ENCODE results near the gene TMEM91.

- TF ChIP-seq CTCF (IDR thresholded peaks at IDR 0.05; ENCODE audit: low read depth, low read length), result no peak
- TF ChIP-seq POLR2A (IDR thresholded peaks at IDR 0.05; ENCODE audit: extremely low read depth, insufficient read length), result no peak
- no peak for TF ChIP-seq MYC (IDR thresholded peaks at IDR 0.05; ENCODE audit: low read depth, low read length)
- TF ChIP-seq, protein P1, sequence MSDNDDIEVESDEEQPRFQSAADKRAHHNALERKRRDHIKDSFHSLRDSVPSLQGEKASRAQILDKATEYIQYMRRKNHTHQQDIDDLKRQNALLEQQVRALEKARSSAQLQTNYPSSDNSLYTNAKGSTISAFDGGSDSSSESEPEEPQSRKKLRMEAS (IDR thresholded peaks at IDR 0.05; ENCODE audit: low read depth, low read length), result peak; percentile 63; the same call in 1 of the 2 replicates
These were observed 24.7 kb upstream of the TMEM91 start for GRCh38 chr19:41351339-41352245.
